DMS 273 (cell line): ENCODE results near the gene CYP26A1.

Source experiments
- DNase-seq: peaks from one replicate; lab custom pipeline; 2025; ENCODE audit not compliant: unreplicated experiment; lab: John Stamatoyannopoulos, UW

The CYP26A1 gene

GRCh38 chr10:93073539-93074146 is at the start of gene CYP26A1:
TSS of gene CYP26A1 (plus strand) at chr10:93073893. CDS start at chr10:93073935, 42 bp downstream.
- DNase-seq, result peak; percentile 53

- DNase-seq, result no peak
Measured at GRCh38 chr10:93026072-93026471, 47.6 kb upstream of the CYP26A1 start.

- DNase-seq, result no peak
Measured at GRCh38 chr10:93027508-93027907, 46.2 kb upstream of the CYP26A1 start.

- no peak for DNase-seq
Measured at GRCh38 chr10:93028883-93029282, 44.8 kb upstream of the CYP26A1 start.

- no peak for DNase-seq
Measured at GRCh38 chr10:93030409-93030808, 43.3 kb upstream of the CYP26A1 start.

- no peak for DNase-seq
Measured at GRCh38 chr10:93032105-93032808, 41.4 kb upstream of the CYP26A1 start.

- DNase-seq, result no peak
Measured at GRCh38 chr10:93032809-93033137, 40.9 kb upstream of the CYP26A1 start.

GRCh38 chr10:93034426-93034825 is 39.3 kb upstream of the CYP26A1 start:
- no peak for DNase-seq

- no peak for DNase-seq
Measured at GRCh38 chr10:93039110-93039509, 34.6 kb upstream of the CYP26A1 start.

- DNase-seq, result peak; percentile 6
Measured at GRCh38 chr10:93039721-93040120, 34.0 kb upstream of the CYP26A1 start.

- no peak for DNase-seq
Measured at GRCh38 chr10:93054486-93054885, 19.2 kb upstream of the CYP26A1 start.

GRCh38 chr10:93058139-93058538 is 15.6 kb upstream of the CYP26A1 start:
- no peak for DNase-seq

GRCh38 chr10:93059975-93060886 is 13.5 kb upstream of the CYP26A1 start, which contains the start of gene CYP26C1:
TSS of gene CYP26C1 (plus strand) at chr10:93060798. CDS start at chr10:93061264, 466 bp downstream.
- DNase-seq, result no peak

GRCh38 chr10:93060887-93061593 is 12.7 kb upstream of the CYP26A1 start:
- no peak for DNase-seq

GRCh38 chr10:93061594-93062513 is 11.8 kb upstream of the CYP26A1 start:
- no peak for DNase-seq

GRCh38 chr10:93062514-93063143 is 11.1 kb upstream of the CYP26A1 start:
- DNase-seq, result no peak

GRCh38 chr10:93063144-93063976 is 10.3 kb upstream of the CYP26A1 start:
- no peak for DNase-seq

GRCh38 chr10:93063977-93064660 is 9.6 kb upstream of the CYP26A1 start:
- no peak for DNase-seq
